ENCODE measurements around the gene UBE2V1. TPM values are rescaled to one million over a fixed set of nuclear protein-coding genes. Genes with fewer than 3 reads are reported as not detected.
"Not testable (repeated sequence)": the region's sequence is repeated elsewhere in the genome, so short reads cannot be mapped to it uniquely, and the experiment has no call there.

Gene UBE2V1
- total RNA-seq, 1 donor from 2014 or later = 82.6 TPM

DNA sequence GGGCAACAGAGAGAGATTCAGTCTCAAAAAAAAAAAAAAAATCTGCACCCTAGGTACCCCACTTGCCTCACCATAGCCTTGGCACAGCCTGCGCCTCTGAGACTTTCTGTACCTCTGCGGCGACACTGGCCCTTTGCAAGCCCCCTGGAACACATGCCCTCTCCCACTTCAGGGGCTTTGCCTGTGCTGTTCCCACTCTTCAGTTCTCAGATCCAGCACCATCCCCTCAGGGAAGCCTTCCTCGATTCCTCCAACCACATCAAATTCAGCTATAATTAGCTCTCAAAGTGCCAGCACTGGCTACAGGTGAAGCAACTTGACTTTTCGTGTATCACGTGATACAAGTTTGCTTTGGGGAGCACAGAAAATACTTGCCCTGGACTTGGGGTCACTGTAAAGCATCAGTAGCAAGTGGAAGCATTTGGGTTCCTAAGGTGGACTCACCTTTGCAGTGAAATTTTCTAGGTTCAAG lies 2.1 kb upstream of the UBE2V1 start:
- no peak for DNase-seq (ENCODE audit: low spot score)

GRCh38 chr20:50113420-50114224 lies 672 bp upstream of the UBE2V1 start:
- DNase-seq (ENCODE audit: low spot score) = no peak

- no peak for DNase-seq (ENCODE audit: low spot score)
Observed at GRCh38 chr20:50111829-50112495, 988 bp downstream of the UBE2V1 start.

DNA sequence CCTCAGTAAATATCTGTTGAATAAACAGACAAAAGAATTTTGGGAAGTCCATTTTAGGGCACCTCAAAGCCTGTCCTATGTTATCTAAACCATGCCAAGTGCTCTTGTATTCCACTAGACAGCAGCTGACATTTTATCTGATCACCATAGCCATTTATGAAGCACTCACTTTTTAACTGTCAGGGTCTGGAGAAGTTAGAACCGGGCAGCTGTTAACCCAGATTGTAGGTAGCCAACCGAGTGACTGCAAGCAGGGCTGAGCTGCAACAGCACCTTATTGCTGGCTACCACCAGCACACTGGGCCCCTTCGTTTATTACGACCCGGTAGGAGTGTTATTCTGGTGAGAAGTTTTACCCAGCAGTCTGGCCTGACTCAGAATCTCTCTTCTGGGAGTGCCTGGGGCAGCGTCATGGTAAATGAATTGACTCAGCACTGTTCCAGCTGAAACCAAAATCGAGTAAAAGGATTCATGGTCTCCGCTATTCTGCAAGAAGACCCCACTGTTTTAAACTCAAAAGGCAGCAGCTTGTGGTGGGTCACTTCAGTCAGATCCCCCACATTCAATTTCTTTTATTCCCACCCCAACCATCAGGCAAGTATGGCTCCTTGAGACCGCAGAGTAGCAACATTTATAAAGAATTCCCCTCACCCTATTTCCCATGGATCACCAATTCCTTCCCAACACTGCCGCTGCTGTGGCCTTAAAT lies 1.7 kb downstream of the UBE2V1 start:
- DNase-seq (ENCODE audit: low spot score) = no peak

DNA sequence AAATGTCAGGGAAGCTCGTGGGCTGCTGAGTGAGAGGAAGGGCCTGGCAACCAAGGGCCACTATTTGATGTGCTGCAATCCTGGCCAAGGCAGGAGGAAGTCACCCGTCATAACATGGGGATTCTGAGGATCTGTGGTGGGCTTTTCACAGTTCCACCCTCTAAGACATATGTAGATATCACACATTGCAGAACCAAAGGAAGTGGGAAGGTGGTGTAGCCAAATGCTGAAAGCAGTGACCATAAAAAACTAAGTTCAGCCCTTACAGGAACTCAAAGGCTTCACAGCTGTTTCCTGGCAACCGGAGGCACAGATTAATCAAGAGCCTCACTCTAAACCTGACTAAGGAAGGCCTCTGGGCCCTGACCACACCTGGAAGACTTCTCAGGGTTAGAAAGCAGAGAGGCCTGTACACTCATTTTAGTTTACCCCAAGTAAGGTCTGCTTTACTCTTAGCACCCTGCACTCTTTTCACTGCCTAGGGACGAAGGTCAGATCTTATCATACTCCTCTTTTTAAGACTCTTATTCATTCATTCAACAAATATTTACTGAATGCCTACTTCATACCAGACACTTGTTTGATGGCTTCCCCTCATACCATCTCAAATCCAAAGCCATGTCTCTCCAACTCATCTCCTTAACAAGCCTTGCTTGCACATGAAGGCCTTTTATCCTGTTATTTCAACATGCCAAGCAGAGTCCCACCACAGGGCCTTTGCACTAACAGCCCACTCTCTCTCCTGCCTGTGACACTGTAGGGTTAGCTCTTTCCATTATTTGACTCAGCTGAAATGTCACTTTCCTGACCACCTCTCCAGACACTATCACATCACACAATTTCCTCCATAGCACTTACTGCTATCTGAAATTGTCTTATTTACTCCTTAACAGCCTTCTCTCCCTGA lies 2.6 kb downstream of the UBE2V1 start:
- no peak for DNase-seq (ENCODE audit: low spot score)

DNA sequence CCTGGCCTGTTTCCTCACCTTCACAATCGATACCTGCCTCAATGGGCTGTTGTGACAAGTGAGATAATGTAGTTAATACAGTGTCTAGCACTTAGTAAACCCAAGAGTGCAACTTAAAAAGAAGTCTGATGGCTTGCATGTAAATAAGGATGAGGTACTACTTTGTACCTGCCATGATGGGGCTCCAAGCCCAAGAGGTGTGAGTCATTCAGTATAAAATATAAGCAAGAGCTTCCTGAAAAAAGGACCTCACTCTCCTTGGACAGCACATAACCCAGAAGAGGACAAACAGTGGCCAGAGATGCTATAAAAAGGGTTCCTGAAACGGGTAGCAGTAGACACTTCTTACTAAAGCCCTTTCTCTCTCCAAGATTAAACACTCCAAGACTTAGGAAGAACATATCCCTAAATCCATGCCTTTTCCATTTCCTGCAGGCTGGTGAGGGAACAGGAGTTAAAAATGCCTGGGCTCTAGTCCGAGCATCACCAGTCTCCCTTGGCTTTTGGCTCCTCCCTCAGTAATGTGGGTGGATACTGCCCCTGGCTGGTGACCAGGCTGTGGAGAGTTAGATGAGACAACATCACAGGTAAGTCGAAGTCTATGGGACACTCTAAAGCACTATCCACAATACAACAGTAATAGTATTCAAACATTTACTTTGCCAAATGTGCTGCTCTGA lies 4.3 kb downstream of the UBE2V1 start:
- no peak for DNase-seq (ENCODE audit: low spot score)

DNA sequence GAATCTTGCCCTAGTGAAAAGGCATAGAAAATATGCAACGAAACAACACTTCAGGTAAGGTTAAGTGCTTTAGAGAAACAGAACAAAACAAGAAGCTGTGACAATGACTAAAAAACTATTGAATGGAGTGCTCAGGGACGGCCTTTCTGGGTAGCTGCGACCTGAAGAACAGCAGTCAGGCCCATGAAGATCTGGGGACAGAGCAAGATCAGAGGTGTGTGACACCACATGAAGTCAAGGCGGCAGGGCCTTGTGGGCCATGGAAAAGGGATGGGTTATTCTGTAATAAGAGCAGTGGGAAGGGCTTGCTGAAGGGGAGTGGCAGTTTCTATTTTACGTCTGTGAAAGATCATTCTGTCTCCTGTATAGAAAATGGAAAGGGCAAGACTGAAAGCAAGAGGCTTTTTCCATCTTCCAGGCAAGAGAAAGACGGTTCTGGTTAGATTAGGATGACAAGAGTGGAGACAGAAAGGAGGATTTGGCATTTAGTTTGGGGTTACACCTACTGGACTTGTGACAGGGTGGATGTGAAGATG lies 5.1 kb downstream of the UBE2V1 start:
- no peak for DNase-seq (ENCODE audit: low spot score)

DNA sequence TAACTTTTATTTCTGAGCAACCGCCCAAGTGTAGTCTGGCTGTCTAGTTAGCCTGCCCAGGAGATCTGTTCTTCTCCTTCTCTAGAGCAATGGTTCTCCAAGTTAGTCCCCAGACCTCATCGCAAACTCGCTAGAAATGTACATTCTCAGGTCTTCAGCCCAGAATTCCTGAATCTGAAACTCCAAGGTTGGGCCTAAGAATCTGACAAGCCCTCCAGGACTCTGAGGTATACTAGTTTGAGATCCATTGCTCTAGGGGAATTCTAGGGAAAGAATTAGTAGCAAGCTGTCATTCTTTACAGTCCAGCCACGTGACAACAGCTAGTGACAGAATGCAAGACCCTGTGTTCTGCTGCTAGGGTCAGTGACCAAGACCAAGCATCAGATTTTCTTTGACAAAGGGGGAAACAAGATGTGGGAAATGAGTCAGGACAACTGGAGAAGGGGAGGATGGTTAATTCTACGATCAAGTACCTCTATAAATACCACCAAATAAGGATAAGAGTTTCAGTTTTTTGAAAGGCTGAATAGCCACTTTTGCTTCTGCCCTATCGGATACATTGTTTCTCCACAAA lies 5.8 kb downstream of the UBE2V1 start:
- no peak for DNase-seq (ENCODE audit: low spot score)

DNA sequence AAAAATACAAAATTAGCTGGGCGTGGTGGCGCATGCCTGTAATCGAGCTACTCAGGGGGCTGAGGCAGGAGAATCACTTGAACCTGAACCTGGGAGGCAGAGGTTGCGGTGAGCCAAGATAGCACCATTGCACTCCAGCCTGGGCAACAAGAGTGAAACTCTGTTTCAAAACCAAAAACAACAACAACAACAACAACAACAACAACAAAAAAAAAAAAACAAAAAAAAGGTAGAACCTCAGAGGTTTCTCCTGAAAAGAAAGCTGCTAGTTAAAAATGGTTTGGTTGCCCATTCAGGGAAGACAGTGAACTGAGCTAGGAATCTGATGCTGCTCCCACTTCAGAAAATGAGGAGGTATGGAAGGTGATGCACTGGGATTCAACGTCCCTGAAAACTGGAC lies 6.3 kb downstream of the UBE2V1 start:
- not testable (repeated sequence) for DNase-seq (ENCODE audit: low spot score)

GRCh38 chr20:50103464-50104107 lies 9.4 kb downstream of the UBE2V1 start:
- not testable (repeated sequence) for DNase-seq (ENCODE audit: low spot score)

DNA sequence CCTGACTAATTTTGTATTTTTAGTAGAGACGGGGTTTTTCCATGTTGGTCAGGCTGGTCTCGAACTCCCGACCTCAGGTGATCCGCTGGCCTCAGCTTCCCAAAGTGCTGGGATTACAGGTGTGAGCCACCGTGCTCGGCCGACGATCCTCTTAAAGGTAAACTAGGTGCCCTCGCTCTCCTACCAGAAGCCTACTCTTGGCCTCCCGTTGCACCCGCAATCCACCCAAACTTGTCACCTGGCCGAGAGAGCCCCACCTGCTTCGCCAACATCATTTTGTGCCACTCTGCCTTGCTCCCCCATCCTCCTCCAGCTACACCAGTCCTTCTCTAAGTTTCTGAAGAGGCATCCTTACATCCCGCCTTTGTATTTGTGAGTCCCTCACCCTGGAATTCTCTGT lies 10.4 kb downstream of the UBE2V1 start:
- DNase-seq (ENCODE audit: low spot score) = not testable (repeated sequence)

- DNase-seq (ENCODE audit: low spot score) = no peak
Observed at GRCh38 chr20:50101887-50102286, 11.1 kb downstream of the UBE2V1 start.

GRCh38 chr20:50101281-50101680 lies 11.7 kb downstream of the UBE2V1 start:
- no peak for DNase-seq (ENCODE audit: low spot score)

- no peak for DNase-seq (ENCODE audit: low spot score)
Observed at GRCh38 chr20:50100552-50100951, 12.4 kb downstream of the UBE2V1 start.

DNA sequence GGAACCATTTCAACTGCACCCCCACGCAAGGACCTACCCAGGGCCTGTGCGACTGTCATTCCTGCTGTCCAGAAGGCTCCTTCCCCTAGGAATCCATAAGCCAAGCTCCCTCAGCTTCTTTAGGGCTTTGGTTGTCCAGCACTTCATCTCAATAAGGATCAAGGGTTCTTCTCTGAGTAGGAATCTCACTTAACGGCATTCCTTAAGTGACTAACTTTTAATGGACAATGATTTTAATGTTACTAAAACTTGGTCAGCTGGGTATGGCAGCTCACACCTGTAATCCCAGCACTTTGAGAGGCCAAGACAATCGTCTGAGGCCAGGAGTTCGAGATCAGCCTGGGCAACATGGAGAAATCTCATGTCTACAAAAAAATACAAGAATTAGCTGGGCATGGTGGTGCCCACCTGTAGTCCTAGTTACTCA lies 13.4 kb downstream of the UBE2V1 start:
- no peak for DNase-seq (ENCODE audit: low spot score)

DNA sequence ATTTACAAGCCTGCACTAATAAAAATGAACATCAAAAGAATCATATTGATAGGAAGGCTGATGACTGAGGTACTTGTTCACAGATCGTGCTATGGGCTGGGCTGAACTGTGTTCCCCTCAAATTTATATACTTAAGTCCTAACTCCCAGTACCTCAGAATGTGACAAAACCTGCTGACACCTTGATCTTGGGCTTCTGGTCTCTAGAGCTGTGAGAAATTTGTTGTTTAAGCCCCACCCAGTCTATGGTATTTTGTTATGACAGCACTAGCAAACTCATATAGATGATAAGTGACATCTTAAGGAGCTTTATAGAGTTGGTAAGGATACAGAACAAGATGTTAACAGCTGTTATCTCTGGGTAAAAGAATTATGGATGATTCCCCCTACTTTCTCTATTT lies 13.8 kb downstream of the UBE2V1 start:
- DNase-seq (ENCODE audit: low spot score) = no peak

GRCh38 chr20:50098259-50098658 lies 14.7 kb downstream of the UBE2V1 start:
- DNase-seq (ENCODE audit: low spot score) = no peak

DNA sequence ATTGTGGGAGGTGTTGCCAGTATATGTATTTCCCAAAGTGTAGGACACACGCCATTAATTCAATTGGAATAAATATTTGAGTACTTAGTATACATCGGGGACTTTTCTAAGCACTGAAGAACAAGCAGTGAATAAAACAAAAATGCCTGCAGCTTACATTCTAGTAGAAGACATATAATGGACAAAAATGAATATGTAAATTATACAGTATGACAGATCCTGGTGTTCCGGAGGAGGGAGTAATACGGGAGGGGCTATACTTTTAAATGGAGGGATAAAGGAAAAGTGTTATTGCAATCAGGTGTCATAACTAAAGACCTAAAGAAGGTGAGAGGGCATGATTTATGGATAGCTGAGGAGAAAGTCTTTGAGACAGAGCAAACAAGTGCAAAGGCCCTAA lies 15.1 kb downstream of the UBE2V1 start:
- no peak for DNase-seq (ENCODE audit: low spot score)

DNA sequence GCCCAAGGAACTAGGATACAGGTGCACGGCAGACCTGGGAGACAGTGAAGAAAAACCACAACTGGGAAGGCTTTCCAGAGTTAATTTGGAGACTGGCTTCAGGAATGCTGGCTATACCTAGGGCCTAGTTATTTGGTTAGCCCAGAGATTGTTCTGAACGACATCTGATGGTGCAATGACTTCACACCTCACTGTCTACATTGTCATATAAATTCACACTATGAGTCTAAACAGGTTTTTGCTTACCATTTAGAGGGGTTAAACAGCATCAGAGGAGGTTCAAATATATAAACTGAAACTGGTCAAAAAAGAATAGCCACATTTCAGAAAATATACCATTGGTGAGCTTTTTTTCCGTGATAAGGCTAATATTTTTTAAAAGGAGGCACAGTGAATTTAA lies 16.7 kb downstream of the UBE2V1 start:
- DNase-seq (ENCODE audit: low spot score) = no peak

Measured in mucosa of gallbladder (tissue), 1 donor.